ENCODE results near the gene EIF4ENIF1.

GRCh38 chr22:31532060-31532459, 42.4 kb upstream of the EIF4ENIF1 start:
- TF ChIP-seq CTCF (IDR thresholded peaks at IDR 0.05) (no peak), POLR2A (IDR thresholded peaks at IDR 0.05; ENCODE audit: low read depth) (no peak), POLR2AphosphoS5 (IDR thresholded peaks at IDR 0.05) (no peak)
